ENCODE results near the gene RPTOR.

- TF ChIP-seq CTCF (IDR thresholded peaks at IDR 0.05; ENCODE audit: insufficient read depth, low read length) (no peak), POLR2AphosphoS5 (IDR thresholded peaks at IDR 0.05; ENCODE audit: low read depth) (no peak), GABPA (IDR thresholded peaks at IDR 0.05; ENCODE audit: low read depth) (no peak), REST (IDR thresholded peaks at IDR 0.05; ENCODE audit: insufficient replicate concordance, low read depth) (no peak), SPI1 (IDR thresholded peaks at IDR 0.05; ENCODE audit: borderline replicate concordance, low read depth) (no peak)
Observed at GRCh38 chr17:80992948-80993624, 448.4 kb downstream of the RPTOR start.
